ENCODE results near the gene TMEM198. TPM values are rescaled to one million over a fixed set of nuclear protein-coding genes. Genes with fewer than 3 reads are reported as not detected.

The TMEM198 gene
- total and polyA plus RNA-seq, 4 donors: 0.74 to 1.9 (median 1.5) TPM

GRCh38 chr2:219508444-219508734 is 35.4 kb upstream of the TMEM198 start:
- Histone ChIP-seq H3K9ac (ENCODE audit: low read depth in 1 of 2, low read length in 2 of 2) (no peak overlapping the region), H3K27ac (ENCODE audit: low read depth in 1 of 2, low read length in 2 of 2) (no peak overlapping the region), H3K4me1 (ENCODE audit: control insufficient read depth in 4 of 4, insufficient read depth in 4 of 4, low read length in 3 of 4) (peaks cover 0 to 9% (median 6%) of the 10 kb centered on the region in 4 donors), H3K4me3 (ENCODE audit: low read depth in 1 of 3, low read length in 3 of 3) (no peak overlapping the region), H3K9me3 (ENCODE audit: control insufficient read depth in 4 of 4, low read length in 3 of 4) (no peaks in the 10 kb centered on the region), H3K27me3 (ENCODE audit: control insufficient read depth in 4 of 4, insufficient read depth in 4 of 4, low read length in 3 of 4) (no peaks in the 10 kb centered on the region), H3K36me3 (ENCODE audit: control insufficient read depth in 4 of 4, insufficient read depth in 3 of 4, low read depth in 1 of 4, low read length in 3 of 4) (peaks cover 13 to 28% (median 14%) of the 10 kb centered on the region in 4 donors)
- no peak for TF ChIP-seq FOXA1 (IDR thresholded peaks at IDR 0.05)
- TF ChIP-seq RAD21 (IDR thresholded peaks at IDR 0.05): no peak
- no peak for TF ChIP-seq NR2F2 (IDR thresholded peaks at IDR 0.05)
- TF ChIP-seq MAX (IDR thresholded peaks at IDR 0.05): no peak
- no peak for TF ChIP-seq TAF1 (conservative IDR thresholded peaks at IDR 0.05)
- TF ChIP-seq SP1 (IDR thresholded peaks at IDR 0.05): no peak
- TF ChIP-seq RXRA (IDR thresholded peaks at IDR 0.05): no peak
- no peak for TF ChIP-seq FOXA2 (IDR thresholded peaks at IDR 0.05)
- TF ChIP-seq ATF3 (IDR thresholded peaks at IDR 0.05): no peak
- WGBS: 86% methylated on average over 4 of the region's 4 CpGs
- DNase-seq (ENCODE audit: low spot score): no peak

DNA sequence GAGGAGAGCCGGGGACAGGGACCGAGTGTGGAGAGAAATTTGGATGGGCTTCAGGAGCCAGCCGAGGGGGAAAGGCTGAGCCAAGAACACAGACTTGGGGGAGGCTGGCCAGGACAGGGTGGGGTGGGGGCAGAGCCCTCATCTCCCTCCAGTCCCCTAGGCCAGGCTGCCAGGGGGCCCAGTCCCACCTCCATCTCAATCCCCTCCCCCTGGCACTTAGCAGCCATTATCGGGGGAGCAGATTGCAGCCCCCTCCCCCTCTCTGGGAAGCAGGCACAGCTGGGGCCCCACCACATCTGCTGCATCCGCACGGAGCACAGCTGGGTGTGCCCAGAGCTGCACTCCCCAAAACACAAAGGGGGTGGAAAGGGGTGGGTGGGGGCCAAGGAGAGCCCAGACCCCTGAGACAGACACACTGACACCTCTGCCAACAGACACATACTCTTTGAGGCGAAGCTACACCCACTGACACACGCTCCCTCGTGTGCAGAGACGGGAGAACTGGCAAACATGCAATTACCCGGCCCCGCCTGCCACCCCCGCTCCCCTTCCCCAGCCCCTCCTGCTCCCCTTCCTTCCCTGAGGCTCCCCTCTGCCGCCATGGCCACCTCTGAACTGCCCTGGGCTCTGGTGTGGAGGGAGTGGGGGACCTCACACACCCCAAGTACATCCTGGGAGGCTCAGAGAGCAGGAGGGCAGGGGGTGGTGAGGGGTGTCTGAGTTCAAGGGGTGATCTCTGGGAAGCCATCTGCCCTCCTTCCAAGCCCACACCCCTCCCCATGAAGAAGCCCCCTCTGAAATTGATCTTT is 34.7 kb upstream of the TMEM198 start:
- no peak overlapping the region for H3K27ac ChIP-seq (ENCODE audit: low read depth in 1 of 2, low read length in 2 of 2)
- H3K9me3 ChIP-seq (ENCODE audit: control insufficient read depth in 4 of 4, low read length in 3 of 4): no peaks in the 10 kb centered on the region
- H3K36me3 ChIP-seq (ENCODE audit: control insufficient read depth in 4 of 4, insufficient read depth in 3 of 4, low read depth in 1 of 4, low read length in 3 of 4): peaks cover 5 to 21% (median 9%) of the 10 kb centered on the region in 4 donors
- 31% methylated on average over 14 of the region's 14 CpGs for WGBS
- TF ChIP-seq EGR1 (IDR thresholded peaks at IDR 0.05; ENCODE audit: low read depth in 2 of 2) (no peak), JUND (IDR thresholded peaks at IDR 0.05) (no peak), HNF4G (IDR thresholded peaks at IDR 0.05) (no peak), SP1 (IDR thresholded peaks at IDR 0.05) (no peak)
- no peak overlapping the region for H3K9ac ChIP-seq (ENCODE audit: low read depth in 1 of 2, low read length in 2 of 2)
- peak; percentile 63 for DNase-seq (ENCODE audit: low spot score)
- H3K27me3 ChIP-seq (ENCODE audit: control insufficient read depth in 4 of 4, insufficient read depth in 4 of 4, low read length in 3 of 4): no peaks in the 10 kb centered on the region
- peaks cover 0 to 9% (median 6%) of the 10 kb centered on the region in 4 donors for H3K4me1 ChIP-seq (ENCODE audit: control insufficient read depth in 4 of 4, insufficient read depth in 4 of 4, low read length in 3 of 4)
- H3K4me3 ChIP-seq (ENCODE audit: low read depth in 1 of 3, low read length in 3 of 3): no peak overlapping the region

- Histone ChIP-seq H3K4me3 (ENCODE audit: low read depth in 1 of 3, low read length in 3 of 3) (no peak overlapping the region), H3K9ac (ENCODE audit: low read depth in 1 of 2, low read length in 2 of 2) (no peak overlapping the region), H3K4me1 (ENCODE audit: control insufficient read depth in 4 of 4, insufficient read depth in 4 of 4, low read length in 3 of 4) (peaks cover 0 to 9% (median 6%) of the 10 kb centered on the region in 4 donors), H3K36me3 (ENCODE audit: control insufficient read depth in 4 of 4, insufficient read depth in 3 of 4, low read depth in 1 of 4, low read length in 3 of 4) (peaks cover 0 to 13% (median 7%) of the 10 kb centered on the region in 4 donors), H3K9me3 (ENCODE audit: control insufficient read depth in 4 of 4, low read length in 3 of 4) (no peaks in the 10 kb centered on the region), H3K27me3 (ENCODE audit: control insufficient read depth in 4 of 4, insufficient read depth in 4 of 4, low read length in 3 of 4) (no peaks in the 10 kb centered on the region), H3K27ac (ENCODE audit: low read depth in 1 of 2, low read length in 2 of 2) (no peak overlapping the region)
- no peak for TF ChIP-seq MAX (IDR thresholded peaks at IDR 0.05)
- no peak for TF ChIP-seq YY1 (IDR thresholded peaks at IDR 0.05)
- peak; percentile 45 for TF ChIP-seq CTCF (IDR thresholded peaks at IDR 0.05; ENCODE audit: low read depth, low read length, missing input control)
- 1% methylated on average over 26 of the region's 26 CpGs for WGBS
- peak; percentile 83 for DNase-seq (ENCODE audit: low spot score)
Observed at GRCh38 chr2:219509780-219510511, 33.9 kb upstream of the TMEM198 start.
